WTC11 (cell line): ENCODE measurements around the gene BPTF.

Experiments
- CREM ChIP-seq: sonication (generic); formaldehyde crosslinking; IDR thresholded peaks from 2 replicates; pipeline ENCODE4 v1.8.1; 2022; ENCODE audit warnings: mild to moderate bottlenecking, missing genetic modification reagents, moderate library complexity
- FOXJ3 ChIP-seq: sonication (generic); formaldehyde crosslinking; IDR thresholded peaks from 2 replicates; pipeline ENCODE4 v1.9.0; 2021; ENCODE audit warnings: missing genetic modification reagents, mild to moderate bottlenecking, borderline replicate concordance
- HMGA2 ChIP-seq: fragments of 250-450 bp; sonication (Bioruptor Pico); IDR thresholded peaks from 2 replicates; pipeline ENCODE4 v1.4.0; 2021; ENCODE audit warnings: mild to moderate bottlenecking, moderate library complexity
- MXD4 ChIP-seq: fragments of 250-450 bp; sonication (Bioruptor Pico); IDR thresholded peaks from 2 replicates; pipeline ENCODE4 v1.8.0; 2021; ENCODE audit warnings: mild to moderate bottlenecking, moderate library complexity, borderline replicate concordance
- NR3C1 ChIP-seq: sonication (generic); formaldehyde crosslinking; conservative IDR thresholded peaks from 2 replicates; pipeline ENCODE4 v1.8.1; 2023; ENCODE audit warnings: low read depth, mild to moderate bottlenecking, missing genetic modification reagents
- SMAD4 ChIP-seq: sonication (generic); formaldehyde crosslinking; IDR thresholded peaks from 2 replicates; pipeline ENCODE4 v1.8.0; 2022; ENCODE audit warnings: mild to moderate bottlenecking, missing genetic modification reagents
- TEAD1 ChIP-seq: sonication (generic); formaldehyde crosslinking; IDR thresholded peaks from 2 replicates; pipeline ENCODE4 v1.8.0; 2022; ENCODE audit warnings: mild to moderate bottlenecking, missing genetic modification reagents
- ZBTB21 ChIP-seq: sonication (generic); formaldehyde crosslinking; IDR thresholded peaks from 2 replicates; pipeline ENCODE4 v1.8.1; 2023; ENCODE audit warnings: mild to moderate bottlenecking, missing genetic modification reagents, borderline replicate concordance
- ZNF138 ChIP-seq: sonication (generic); formaldehyde crosslinking; conservative IDR thresholded peaks from 2 replicates; pipeline ENCODE4 v1.8.1; 2022; ENCODE audit warnings: mild to moderate bottlenecking, moderate library complexity, missing genetic modification reagents
- TF ChIP-seq, protein P1 (sequence below): fragments of 200-600 bp; IDR thresholded peaks from 2 replicates; pipeline ENCODE4 v1.8.0; 2022; ENCODE audit warnings: antibody characterized with exemption
- TF ChIP-seq, protein P2 (sequence below): sonication (generic); formaldehyde crosslinking; IDR thresholded peaks from 2 replicates; pipeline ENCODE4 v1.8.1; 2022; ENCODE audit warnings: mild to moderate bottlenecking, missing genetic modification reagents, moderate library complexity, borderline replicate concordance
- TF ChIP-seq, protein P3 (sequence below): sonication (generic); formaldehyde crosslinking; IDR thresholded peaks from 2 replicates; pipeline ENCODE4 v1.8.1; 2022; ENCODE audit warnings: low read depth, mild to moderate bottlenecking, moderate library complexity, missing genetic modification reagents, borderline replicate concordance
- TF ChIP-seq, protein P4 (sequence below): sonication (generic); formaldehyde crosslinking; conservative IDR thresholded peaks from 2 replicates; pipeline ENCODE4 v1.8.1; 2023; ENCODE audit warnings: mild to moderate bottlenecking, low read depth, missing genetic modification reagents, moderate library complexity

DNA sequence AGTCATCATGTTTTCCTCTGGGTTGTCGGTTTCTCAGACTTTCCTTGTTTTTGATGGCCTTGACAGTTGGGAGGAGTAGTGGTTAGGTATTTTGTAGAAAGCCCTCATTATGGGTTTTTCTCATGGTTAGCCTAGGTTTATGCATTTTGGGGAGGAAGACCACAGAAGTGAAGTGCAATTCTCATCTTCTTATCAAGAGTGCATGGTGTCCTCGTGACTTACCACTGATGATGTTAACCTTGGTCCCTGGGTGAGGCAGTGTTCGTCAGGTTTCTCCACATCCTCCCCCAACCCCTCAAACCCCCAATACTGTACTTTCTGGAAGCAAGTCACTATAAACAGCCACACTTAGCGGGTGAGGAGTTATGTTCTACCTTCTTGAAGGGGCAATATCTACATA lies 42.3 kb downstream of the BPTF start:
- TF ChIP-seq MXD4: no peak
- TF ChIP-seq, protein P1, sequence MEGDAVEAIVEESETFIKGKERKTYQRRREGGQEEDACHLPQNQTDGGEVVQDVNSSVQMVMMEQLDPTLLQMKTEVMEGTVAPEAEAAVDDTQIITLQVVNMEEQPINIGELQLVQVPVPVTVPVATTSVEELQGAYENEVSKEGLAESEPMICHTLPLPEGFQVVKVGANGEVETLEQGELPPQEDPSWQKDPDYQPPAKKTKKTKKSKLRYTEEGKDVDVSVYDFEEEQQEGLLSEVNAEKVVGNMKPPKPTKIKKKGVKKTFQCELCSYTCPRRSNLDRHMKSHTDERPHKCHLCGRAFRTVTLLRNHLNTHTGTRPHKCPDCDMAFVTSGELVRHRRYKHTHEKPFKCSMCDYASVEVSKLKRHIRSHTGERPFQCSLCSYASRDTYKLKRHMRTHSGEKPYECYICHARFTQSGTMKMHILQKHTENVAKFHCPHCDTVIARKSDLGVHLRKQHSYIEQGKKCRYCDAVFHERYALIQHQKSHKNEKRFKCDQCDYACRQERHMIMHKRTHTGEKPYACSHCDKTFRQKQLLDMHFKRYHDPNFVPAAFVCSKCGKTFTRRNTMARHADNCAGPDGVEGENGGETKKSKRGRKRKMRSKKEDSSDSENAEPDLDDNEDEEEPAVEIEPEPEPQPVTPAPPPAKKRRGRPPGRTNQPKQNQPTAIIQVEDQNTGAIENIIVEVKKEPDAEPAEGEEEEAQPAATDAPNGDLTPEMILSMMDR: no peak
- TF ChIP-seq, protein P2, sequence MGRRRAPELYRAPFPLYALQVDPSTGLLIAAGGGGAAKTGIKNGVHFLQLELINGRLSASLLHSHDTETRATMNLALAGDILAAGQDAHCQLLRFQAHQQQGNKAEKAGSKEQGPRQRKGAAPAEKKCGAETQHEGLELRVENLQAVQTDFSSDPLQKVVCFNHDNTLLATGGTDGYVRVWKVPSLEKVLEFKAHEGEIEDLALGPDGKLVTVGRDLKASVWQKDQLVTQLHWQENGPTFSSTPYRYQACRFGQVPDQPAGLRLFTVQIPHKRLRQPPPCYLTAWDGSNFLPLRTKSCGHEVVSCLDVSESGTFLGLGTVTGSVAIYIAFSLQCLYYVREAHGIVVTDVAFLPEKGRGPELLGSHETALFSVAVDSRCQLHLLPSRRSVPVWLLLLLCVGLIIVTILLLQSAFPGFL (CRISPR knock-in tag): no peak
- TF ChIP-seq CREM: no peak
- TF ChIP-seq, protein P3, sequence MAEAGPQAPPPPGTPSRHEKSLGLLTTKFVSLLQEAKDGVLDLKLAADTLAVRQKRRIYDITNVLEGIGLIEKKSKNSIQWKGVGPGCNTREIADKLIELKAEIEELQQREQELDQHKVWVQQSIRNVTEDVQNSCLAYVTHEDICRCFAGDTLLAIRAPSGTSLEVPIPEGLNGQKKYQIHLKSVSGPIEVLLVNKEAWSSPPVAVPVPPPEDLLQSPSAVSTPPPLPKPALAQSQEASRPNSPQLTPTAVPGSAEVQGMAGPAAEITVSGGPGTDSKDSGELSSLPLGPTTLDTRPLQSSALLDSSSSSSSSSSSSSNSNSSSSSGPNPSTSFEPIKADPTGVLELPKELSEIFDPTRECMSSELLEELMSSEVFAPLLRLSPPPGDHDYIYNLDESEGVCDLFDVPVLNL: no peak
- no peak for TF ChIP-seq TEAD1 (CRISPR knock-in tag)
- TF ChIP-seq FOXJ3 (CRISPR knock-in tag): no peak
- TF ChIP-seq, protein P4, sequence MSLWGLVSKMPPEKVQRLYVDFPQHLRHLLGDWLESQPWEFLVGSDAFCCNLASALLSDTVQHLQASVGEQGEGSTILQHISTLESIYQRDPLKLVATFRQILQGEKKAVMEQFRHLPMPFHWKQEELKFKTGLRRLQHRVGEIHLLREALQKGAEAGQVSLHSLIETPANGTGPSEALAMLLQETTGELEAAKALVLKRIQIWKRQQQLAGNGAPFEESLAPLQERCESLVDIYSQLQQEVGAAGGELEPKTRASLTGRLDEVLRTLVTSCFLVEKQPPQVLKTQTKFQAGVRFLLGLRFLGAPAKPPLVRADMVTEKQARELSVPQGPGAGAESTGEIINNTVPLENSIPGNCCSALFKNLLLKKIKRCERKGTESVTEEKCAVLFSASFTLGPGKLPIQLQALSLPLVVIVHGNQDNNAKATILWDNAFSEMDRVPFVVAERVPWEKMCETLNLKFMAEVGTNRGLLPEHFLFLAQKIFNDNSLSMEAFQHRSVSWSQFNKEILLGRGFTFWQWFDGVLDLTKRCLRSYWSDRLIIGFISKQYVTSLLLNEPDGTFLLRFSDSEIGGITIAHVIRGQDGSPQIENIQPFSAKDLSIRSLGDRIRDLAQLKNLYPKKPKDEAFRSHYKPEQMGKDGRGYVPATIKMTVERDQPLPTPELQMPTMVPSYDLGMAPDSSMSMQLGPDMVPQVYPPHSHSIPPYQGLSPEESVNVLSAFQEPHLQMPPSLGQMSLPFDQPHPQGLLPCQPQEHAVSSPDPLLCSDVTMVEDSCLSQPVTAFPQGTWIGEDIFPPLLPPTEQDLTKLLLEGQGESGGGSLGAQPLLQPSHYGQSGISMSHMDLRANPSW (CRISPR knock-in tag): no peak
- TF ChIP-seq NR3C1 (CRISPR knock-in tag): no peak
- TF ChIP-seq ZBTB21: no peak
- no peak for TF ChIP-seq ZNF138 (CRISPR knock-in tag)
- TF ChIP-seq SMAD4: no peak
- TF ChIP-seq HMGA2: no peak
